Thyroid gland (tissue), 4 donors: Measurements from ENCODE around the gene PAGE2B. TPM values are rescaled to one million over a fixed set of nuclear protein-coding genes. Genes with fewer than 3 reads are reported as not detected.

Experiments
- DNase-seq, 2 donors: peaks; one replicate each; pipeline ENCODE4 v3.0.0-alpha.2; 2019
- H3K27ac ChIP-seq, 3 donors: fragments of 200-600 bp; sonication (generic); 1 replicate in 2 of 3; 2 replicates in 1 of 3; pipeline ENCODE4 v1.5.1; 2016 to 2019; ENCODE audit warnings: mild to moderate bottlenecking in 1 of 3, moderate library complexity in 1 of 3
- H3K27me3 ChIP-seq: fragments of 200-600 bp; sonication (generic); one replicate; pipeline ENCODE4 v1.5.1; 2019
- H3K36me3 ChIP-seq, 2 donors: fragments of 200-600 bp; sonication (generic); one replicate each; pipeline ENCODE4 v1.5.1; 2016 to 2019
- H3K4me1 ChIP-seq, 2 donors: fragments of 200-600 bp; sonication (generic); one replicate each; pipeline ENCODE4 v1.5.1; 2017 to 2019
- H3K4me3 ChIP-seq, 3 donors: fragments of 200-600 bp; sonication (generic); replicated peaks in 1 of 3; 1 replicate in 2 of 3; 2 replicates in 1 of 3; pipeline ENCODE4 v1.5.1; 2016; ENCODE audit warnings: mild to moderate bottlenecking in 1 of 3
- H3K9me3 ChIP-seq: fragments of 200-600 bp; sonication (generic); one replicate; pipeline ENCODE4 v1.5.1; 2017
- CTCF ChIP-seq, 6 experiments: fragments of 200-600 bp in 3 of 6; fragments of 450-650 bp in 3 of 6; sonication (generic) in 3 of 6; IDR thresholded peaks; one replicate each; pipeline ENCODE4 v1.5.1; 2016 to 2019; ENCODE audit warnings: antibody characterized with exemption in 6 of 6, mild to moderate bottlenecking in 2 of 6, inconsistent platforms in 1 of 6, moderate library complexity in 1 of 6
- POLR2A ChIP-seq, 2 donors: fragments of 450-650 bp; IDR thresholded peaks; one replicate each; pipeline ENCODE4 v1.6.1; 2017; ENCODE audit warnings: antibody characterized with exemption in 2 of 2, mild to moderate bottlenecking in 2 of 2, moderate library complexity in 1 of 2
- WGBS, 2 donors: methylation state at CpG; one replicate each; pipeline ENCODE4 v1.1.5; 2017; 5-methylcytosine and 5-hydroxymethylcytosine counted together
- intact Hi-C: fragments of 100-400 bp; cut with DNase I; formaldehyde crosslinking; loops from one replicate; pipeline ENCODE4 v1.15.1; 2023
- total RNA-seq, 4 donors: library from RNA; depleted of rRNA; stranded (reverse); fragments of >200 nt; gene quantifications; one replicate each; pipeline ENCODE4 v1.2.3, GENCODE V29; 2016

The PAGE2B gene
- total RNA-seq, 4 donors from 2014 or later, result not detected

GRCh38 chrX:55120761-55121358 is 46.0 kb downstream of the PAGE2B start:
- no peaks in the 10 kb centered on the region for H3K4me1 ChIP-seq
- no peaks in the 10 kb centered on the region for H3K36me3 ChIP-seq
- no peak for DNase-seq
- no peak for TF ChIP-seq CTCF (IDR thresholded peaks at IDR 0.05)
- no peak for TF ChIP-seq POLR2A (IDR thresholded peaks at IDR 0.05)
- WGBS, 2 donors, result 41 to 62% methylated on average over 2 of the region's 2 CpGs
- H3K27ac ChIP-seq, result no peak overlapping the region
- no peaks in the 10 kb centered on the region for H3K9me3 ChIP-seq
- intact Hi-C loops, result no loop called here
- H3K4me3 ChIP-seq, result no peak overlapping the region
- H3K27me3 ChIP-seq, result no peaks in the 10 kb centered on the region

GRCh38 chrX:55123900-55124299 is 49.1 kb downstream of the PAGE2B start:
- H3K27ac ChIP-seq, result no peak overlapping the region
- H3K27me3 ChIP-seq, result peaks cover 4% of the 10 kb centered on the region
- TF ChIP-seq CTCF (IDR thresholded peaks at IDR 0.05) (no peak), POLR2A (IDR thresholded peaks at IDR 0.05) (no peak)
- no peaks in the 10 kb centered on the region for H3K4me1 ChIP-seq
- no peaks in the 10 kb centered on the region for H3K36me3 ChIP-seq
- no peak for DNase-seq
- intact Hi-C loops, result no loop called here
- WGBS, 2 donors, result 82 to 85% methylated on average over 7 of the region's 7 CpGs
- H3K9me3 ChIP-seq, result no peaks in the 10 kb centered on the region
- H3K4me3 ChIP-seq, result no peak overlapping the region

- intact Hi-C loops, result no loop called here
Measured at GRCh38 chrX:55127692-55128091, 52.9 kb downstream of the PAGE2B start.

More at GRCh38 chrX:55127692-55128091, 52.9 kb downstream of the PAGE2B start:
- no peak for DNase-seq
- WGBS, 2 donors, result 71 to 74% methylated on average over 2 of the region's 2 CpGs
- no peaks in the 10 kb centered on the region for H3K36me3 ChIP-seq
- peaks cover 4% of the 10 kb centered on the region for H3K27me3 ChIP-seq
- no peak overlapping the region for H3K4me3 ChIP-seq
- H3K4me1 ChIP-seq, result no peaks in the 10 kb centered on the region
- no peaks in the 10 kb centered on the region for H3K9me3 ChIP-seq
- no peak overlapping the region for H3K27ac ChIP-seq
- TF ChIP-seq POLR2A (IDR thresholded peaks at IDR 0.05) (no peak), CTCF (IDR thresholded peaks at IDR 0.05) (no peak)

Other genes starting within 250 kb of the PAGE2B start
- gene TRO, start 154.2 kb upstream of the PAGE2B start, total RNA-seq, result 10 to 100 TPM; 16.7 to 42.1 (median 23.3) TPM
- 1 to 10 TPM in 2 of 4 donors, under 1 TPM in 2; 0.56 to 1.3 (median 0.93) TPM for gene PFKFB1, start 80.8 kb upstream of the PAGE2B start, total RNA-seq
- gene APEX2, start 74.7 kb upstream of the PAGE2B start, total RNA-seq, result 10 to 100 TPM in 2 of 4 donors, 1 to 10 TPM in 2; 7.0 to 13.9 (median 9.7) TPM
- not detected for gene ALAS2, start 44.1 kb upstream of the PAGE2B start, total RNA-seq
- not detected for gene PAGE2, start 14.0 kb downstream of the PAGE2B start, total RNA-seq
- not detected for gene PAGE5, start 145.3 kb downstream of the PAGE2B start, total RNA-seq
- gene PAGE3, start 189.9 kb downstream of the PAGE2B start, total RNA-seq, result not detected